KMS-11 (cell line): ENCODE data around the gene CEACAM16.

Source experiments
- H2AFZ ChIP-seq: fragments of 200-600 bp; sonication (generic); 2 replicates; pipeline ENCODE4 v1.6.1; 2016; ENCODE audit warnings: antibody characterized with exemption, mixed run types, low read depth
- H3K27ac ChIP-seq: fragments of 200-600 bp; sonication (generic); 2 replicates; pipeline ENCODE4 v1.6.1; 2016; ENCODE audit warnings: mild to moderate bottlenecking, mixed run types
- H3K27me3 ChIP-seq: fragments of 200-600 bp; sonication (generic); 2 replicates; pipeline ENCODE4 v1.6.1; 2017; ENCODE audit warnings: mild to moderate bottlenecking, low read depth, mixed run types, moderate library complexity; ENCODE audit not compliant: insufficient read depth
- H3K36me3 ChIP-seq: fragments of 200-600 bp; sonication (generic); 2 replicates; pipeline ENCODE4 v1.6.1; 2017; ENCODE audit warnings: mild to moderate bottlenecking, mixed run types; ENCODE audit not compliant: insufficient read depth
- H3K4me1 ChIP-seq: fragments of 200-600 bp; sonication (generic); 2 replicates; pipeline ENCODE4 v1.6.1; 2016; ENCODE audit warnings: mild to moderate bottlenecking, low read depth, mixed run types; ENCODE audit not compliant: poor library complexity, severe bottlenecking
- H3K4me2 ChIP-seq: fragments of 200-600 bp; sonication (generic); 2 replicates; pipeline ENCODE4 v1.7.0; 2016; ENCODE audit warnings: mild to moderate bottlenecking, mixed run types
- H3K4me3 ChIP-seq: fragments of 200-600 bp; sonication (generic); IDR thresholded peaks from 2 replicates; pipeline ENCODE4 v1.6.1; 2017; ENCODE audit warnings: low read depth, low read length, mixed read lengths; ENCODE audit not compliant: insufficient read depth
- H3K79me2 ChIP-seq: fragments of 200-600 bp; sonication (generic); 2 replicates; pipeline ENCODE4 v1.6.1; 2016; ENCODE audit warnings: low read depth, mixed run types; ENCODE audit not compliant: insufficient read depth
- H3K9ac ChIP-seq: fragments of 200-600 bp; sonication (generic); 2 replicates; pipeline ENCODE4 v1.6.1; 2016; ENCODE audit warnings: mild to moderate bottlenecking, mixed run types
- H4K20me1 ChIP-seq: fragments of 200-600 bp; sonication (generic); 2 replicates; pipeline ENCODE4 v1.6.1; 2016; ENCODE audit warnings: mild to moderate bottlenecking, mixed run types; ENCODE audit not compliant: insufficient read depth
- CTCF ChIP-seq: fragments of 200-600 bp; sonication (generic); conservative IDR thresholded peaks from 2 replicates; pipeline ENCODE4 v1.6.1; 2017; ENCODE audit warnings: low read depth, mild to moderate bottlenecking, antibody characterized with exemption, low read length, moderate library complexity, mixed read lengths

CEACAM16 gene

GRCh38 chr19:44731622-44732021 lies 32.7 kb downstream of the CEACAM16 start:
- Histone ChIP-seq H3K4me3 (no peak overlapping the region), H3K27ac (no peak overlapping the region), H3K36me3 (no peaks in the 10 kb centered on the region), H3K9ac (no peak overlapping the region), H3K79me2 (no peaks in the 10 kb centered on the region), H3K27me3 (no peaks in the 10 kb centered on the region), H4K20me1 (no peaks in the 10 kb centered on the region), H3K4me1 (peaks cover 9% of the 10 kb centered on the region), H3K4me2 (no peak overlapping the region), H2AFZ (no peak overlapping the region)
- TF ChIP-seq CTCF = no peak

DNA sequence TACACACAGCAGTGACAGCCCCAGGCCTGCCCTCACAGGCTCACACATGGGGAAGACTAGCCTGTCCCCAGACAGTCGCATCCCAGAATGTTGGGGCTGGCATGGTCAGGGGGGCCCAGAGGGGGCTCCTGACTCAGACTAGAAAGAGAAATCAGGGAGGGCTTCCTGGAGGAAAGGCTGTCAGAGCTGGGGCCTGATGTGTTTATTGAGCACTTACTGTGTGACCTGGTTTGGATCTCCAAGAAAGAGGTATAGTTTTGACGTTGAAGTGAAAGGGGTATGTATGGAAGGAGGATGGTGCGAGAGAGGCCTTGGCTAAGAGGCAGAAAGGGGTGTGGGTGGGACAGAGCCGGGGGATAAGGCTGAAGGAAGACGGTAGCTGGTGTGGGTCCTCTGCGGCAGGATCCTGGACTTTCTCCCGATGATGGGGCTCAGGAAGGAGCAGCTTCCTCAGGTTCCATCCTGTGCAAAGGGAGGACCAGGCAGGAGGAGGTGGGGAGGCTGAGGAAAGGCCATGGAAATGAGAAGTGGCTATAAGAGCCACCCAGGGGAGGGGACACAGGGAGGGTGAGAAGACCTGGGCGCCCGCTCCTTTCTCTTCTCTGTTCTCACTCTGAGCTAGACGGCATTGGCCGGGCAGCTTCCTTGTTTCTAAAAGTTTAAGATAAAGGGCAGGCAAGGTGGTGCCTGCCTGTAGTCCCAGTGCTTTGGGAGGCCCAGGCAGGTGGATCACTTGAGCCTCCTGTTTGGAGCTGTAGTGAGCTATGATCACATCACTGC lies 33.5 kb downstream of the CEACAM16 start:
- no peaks in the 10 kb centered on the region for H3K36me3 ChIP-seq
- H3K27ac ChIP-seq = no peak overlapping the region
- no peak for TF ChIP-seq CTCF
- H3K4me1 ChIP-seq = peaks cover 8% of the 10 kb centered on the region
- H2AFZ ChIP-seq = no peak overlapping the region
- H4K20me1 ChIP-seq = no peaks in the 10 kb centered on the region
- H3K79me2 ChIP-seq = no peaks in the 10 kb centered on the region
- H3K9ac ChIP-seq = no peak overlapping the region
- no peak overlapping the region for H3K4me2 ChIP-seq
- no peaks in the 10 kb centered on the region for H3K27me3 ChIP-seq
- no peak overlapping the region for H3K4me3 ChIP-seq

GRCh38 chr19:44734357-44734756 lies 35.4 kb downstream of the CEACAM16 start:
- Histone ChIP-seq H3K4me1 (peaks cover 13% of the 10 kb centered on the region), H3K9ac (no peak overlapping the region), H3K4me2 (no peak overlapping the region), H3K27ac (no peak overlapping the region), H3K36me3 (no peaks in the 10 kb centered on the region), H2AFZ (no peak overlapping the region), H3K79me2 (no peaks in the 10 kb centered on the region), H3K4me3 (no peak overlapping the region), H3K27me3 (no peaks in the 10 kb centered on the region), H4K20me1 (no peaks in the 10 kb centered on the region)
- no peak for TF ChIP-seq CTCF

DNA sequence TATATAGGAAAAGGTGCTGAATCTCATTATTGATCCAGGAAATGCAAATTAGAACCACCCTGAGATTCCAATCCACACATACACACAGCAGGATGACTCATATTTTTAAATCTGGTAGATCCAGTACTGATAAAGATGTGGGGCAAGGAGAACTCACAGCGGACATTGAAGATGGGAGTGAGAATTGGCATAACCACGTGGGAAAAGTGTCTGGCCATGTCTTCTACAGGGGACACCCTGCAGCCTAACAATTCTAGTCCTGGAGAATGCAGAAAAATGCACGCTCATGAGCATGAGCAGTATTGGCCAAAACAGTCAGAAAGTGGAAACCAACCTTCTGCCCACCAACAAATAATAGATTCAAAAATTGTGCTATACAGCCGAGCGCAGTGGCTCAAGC lies 36.1 kb downstream of the CEACAM16 start:
- Histone ChIP-seq H4K20me1 (no peaks in the 10 kb centered on the region), H3K27me3 (no peaks in the 10 kb centered on the region), H2AFZ (no peak overlapping the region)

More for the DNA sequence above, 36.1 kb downstream of the CEACAM16 start:
- no peak overlapping the region for H3K4me3 ChIP-seq
- H3K36me3 ChIP-seq = no peaks in the 10 kb centered on the region
- no peak for TF ChIP-seq CTCF
- peaks cover 14% of the 10 kb centered on the region for H3K4me1 ChIP-seq
- H3K79me2 ChIP-seq = no peaks in the 10 kb centered on the region
- H3K27ac ChIP-seq = no peak overlapping the region
- H3K9ac ChIP-seq = no peak overlapping the region
- H3K4me2 ChIP-seq = no peak overlapping the region
